GM12878 (cell line): ENCODE measurements around the gene LAMP1. TPM values are rescaled to one million over a fixed set of nuclear protein-coding genes. Genes with fewer than 3 reads are reported as not detected.
A peak's percentile ranks its signal among the peaks of the same experiment; 100 is the strongest.

ENCODE experiments used
- ATAC-seq: fragments of 200-7000 bp; cut with Tn5 transposase; 3 replicates; pipeline ENCODE4 v1.9.1; 2020; ENCODE audit warnings: mild to moderate bottlenecking, moderate library complexity
- BruUV-seq: library from RNA; stranded (reverse); fragments of 400-500 nt; replicated peaks from 2 replicates; lab custom pipeline; 2021; lab: Mats Ljungman, UMichigan
- CTCF ChIA-PET: fragments of 300-600 bp; sonication (Branson Sonifier 250); formaldehyde crosslinking; extraction: SDS; loops from one replicate; lab custom pipeline; 2021; ENCODE audit warnings: inconsistent platforms; lab: Yijun Ruan, JAX
- POLR2A ChIA-PET: fragments of 350-600 bp; formaldehyde crosslinking; extraction: SDS; loops from one replicate; lab custom pipeline; 2021; ENCODE audit warnings: inconsistent platforms; lab: Charles Lee
- RAD21 ChIA-PET: fragments of 300-600 bp; sonication (Branson Sonifier 250); formaldehyde crosslinking; loops from one replicate; lab custom pipeline; 2023; ENCODE audit warnings: antibody characterized with exemption; ENCODE audit not compliant: unreplicated experiment; lab: Charles Lee
- SMC1A ChIA-PET: fragments of 300-600 bp; sonication (Branson Sonifier 250); formaldehyde crosslinking; loops from one replicate; lab custom pipeline; 2023; ENCODE audit not compliant: unreplicated experiment, uncharacterized antibody; lab: Charles Lee
- DNase-seq: peaks from one replicate; pipeline ENCODE4 v3.0.0-alpha.2; 2011; ENCODE audit warnings: low read depth, low spot score
- FAIRE-seq: peaks from 3 replicates; lab custom pipeline; 2011; peaks lifted over from hg19 to GRCh38; lab: Jason Lieb, UNC
- H2AFZ ChIP-seq: 2 replicates; pipeline ENCODE4 v1.6.0; 2011; ENCODE audit warnings: low read depth, low read length, control low read depth; ENCODE audit not compliant: control insufficient read depth
- H3K27ac ChIP-seq: 2 replicates; pipeline ENCODE4 v1.5.1; 2011; ENCODE audit warnings: control low read depth; ENCODE audit not compliant: control insufficient read depth, insufficient read depth
- H3K27me3 ChIP-seq, 2 experiments: replicated peaks in 1 of 2; 2 replicates each; pipeline versions ENCODE4 v1.6.0 to v1.6.1; 2011; ENCODE audit warnings: low read length in 1 of 2; ENCODE audit not compliant: control insufficient read depth in 2 of 2, insufficient read depth in 2 of 2
- H3K36me3 ChIP-seq, 2 experiments: 2 replicates each; pipeline ENCODE4 v1.5.1; 2011; ENCODE audit warnings: low read length in 1 of 2; ENCODE audit not compliant: control insufficient read depth in 2 of 2, insufficient read depth in 2 of 2
- H3K4me1 ChIP-seq: 2 replicates; pipeline ENCODE4 v1.6.1; 2011; ENCODE audit warnings: mild to moderate bottlenecking, low read length, moderate library complexity, mixed read lengths; ENCODE audit not compliant: control insufficient read depth, insufficient read depth
- H3K4me2 ChIP-seq: 2 replicates; pipeline ENCODE4 v1.6.0; 2011; ENCODE audit warnings: control low read depth; ENCODE audit not compliant: control insufficient read depth, insufficient read depth
- H3K4me3 ChIP-seq: fragments of 200-600 bp; sonication (generic); 2 replicates; pipeline ENCODE4 v1.5.1; 2016
- H3K79me2 ChIP-seq: 2 replicates; pipeline ENCODE4 v1.6.0; 2011; ENCODE audit warnings: low read length; ENCODE audit not compliant: control insufficient read depth, insufficient read depth
- H3K9ac ChIP-seq: 2 replicates; pipeline ENCODE4 v1.8.0; 2011; ENCODE audit warnings: low read length, control low read depth, mixed read lengths; ENCODE audit not compliant: control insufficient read depth, insufficient read depth
- H3K9me3 ChIP-seq: replicated peaks from 3 replicates; pipeline ENCODE4 v1.5.1; 2011; ENCODE audit warnings: mild to moderate bottlenecking, low read length; ENCODE audit not compliant: control insufficient read depth, insufficient read depth
- H4K20me1 ChIP-seq: 2 replicates; pipeline ENCODE4 v1.6.0; 2011; ENCODE audit not compliant: control insufficient read depth, insufficient read depth
- whole genome bisulfite sequencing: methylation state at CpG from one replicate; pipeline ENCODE4 v1.1.6; 2016; ENCODE audit warnings: low lambda C conversion rate; ENCODE audit not compliant: insufficient replicate concordance, insufficient coverage; ENCODE audit errors: missing lambda C conversion rate; 5-methylcytosine and 5-hydroxymethylcytosine counted together
- in situ Hi-C: fragments of 300-500 bp; cut with MboI; formaldehyde crosslinking; loops from 9 replicates; pipeline ENCODE4 v1.14.3; 2018; ENCODE audit warnings: mixed read lengths
- intact Hi-C: fragments of 100-400 bp; cut with micrococcal nuclease; formaldehyde crosslinking; loops from one replicate; pipeline ENCODE4 v1.14.2; 2022; ENCODE audit not compliant: unreplicated experiment
- polyA plus RNA-seq, 11 experiments: library from polyadenylated mRNA; depleted of rRNA in 4 of 11; unstranded in 6 of 11; stranded (reverse) in 5 of 11; fragments of >200 nt; fragmentation: Nextera tagmentation in 4 of 11; fragmentation: Illumina TruSeq in 1 of 11; extraction: Ambion mirVana in 4 of 11; extraction: Trizol in 1 of 11; gene quantifications; 1 replicate in 1 of 11; 2 replicates in 10 of 11; pipeline versions ENCODE4 v1.2.1 to v1.2.3, GENCODE V29; 2011 to 2016; ENCODE audit warnings: inconsistent platforms in 2 of 11, missing spikeins in 2 of 11, low read depth in 1 of 11
- total RNA-seq, 4 experiments: library from RNA; depleted of rRNA in 3 of 4; stranded (reverse); fragments of >200 nt in 3 of 4; fragmentation: Illumina TruSeq in 1 of 4; extraction: Trizol in 1 of 4; gene quantifications; 2 replicates each; pipeline versions ENCODE4 v1.2.1 to v1.2.3, GENCODE V29; 2013 to 2021
- TF ChIP-seq, protein P1 (sequence below): fragments of 450-650 bp; IDR thresholded peaks from 2 replicates; pipeline ENCODE4 v1.6.1; 2017; ENCODE audit warnings: low read depth, mild to moderate bottlenecking, moderate library complexity
- TF ChIP-seq, protein P2 (sequence below): fragments of 450-650 bp; IDR thresholded peaks from 2 replicates; pipeline ENCODE4 v1.6.1; 2016; ENCODE audit warnings: mild to moderate bottlenecking

Gene LAMP1
- total and polyA plus RNA-seq, 10 of the 15 experiments (the other 5 are each of a cell fraction or from before 2014, with no cell fraction given): 2.5 to 83.0 (median 32.7) TPM

DNA sequence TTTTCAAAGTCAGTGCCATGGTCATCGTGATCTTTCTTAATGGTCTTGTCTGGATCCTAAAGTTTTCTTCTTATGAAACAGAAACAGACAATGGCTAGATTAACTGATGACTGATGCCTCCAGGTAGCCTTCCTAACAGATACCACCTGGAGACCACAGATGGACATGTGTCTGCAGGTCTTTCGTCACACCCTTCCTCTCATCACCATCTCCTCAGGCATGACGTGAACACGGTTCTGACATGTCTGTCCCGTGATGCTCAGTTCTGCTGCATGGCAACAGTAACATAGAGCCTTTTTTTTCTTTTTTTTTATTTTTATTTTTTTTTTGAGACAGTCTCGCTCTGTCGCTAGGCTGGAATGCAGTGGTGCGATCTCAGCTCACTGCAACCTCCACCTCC lies 13.1 kb upstream of the LAMP1 start:
- Histone ChIP-seq H3K9me3 (peaks cover 6% of the 10 kb centered on the region; the same call in 2 of the 3 replicates), H3K4me3 (no peak overlapping the region), H3K9ac (no peak overlapping the region), H3K27me3 (no peaks in the 10 kb centered on the region), H3K4me2 (0 out of 2 replicates have a peak overlapping the region, but pooled peaks have one; percentile 12), H2AFZ (no peak overlapping the region), H3K79me2 (no peaks in the 10 kb centered on the region), H3K36me3 (no peaks in the 10 kb centered on the region), H3K27ac (no peak overlapping the region), H4K20me1 (no peaks in the 10 kb centered on the region), H3K4me1 (peaks cover 8% of the 10 kb centered on the region)
- in situ Hi-C loops (no loop called here), intact Hi-C loops (no loop called here)
- ChIA-PET CTCF (interaction anchor here (1.0 kb wide), 1 partner anchor 9 kb away, joined by 3 read pairs; no protein-coding TSS in a partner anchor), POLR2A (no interaction called here), RAD21 (interaction anchor here (0.9 kb wide), 1 partner anchor 16 kb away, joined by 3 read pairs; no protein-coding TSS in a partner anchor), SMC1A (no interaction called here)
- FAIRE-seq: no peak
- no TSS peak for BruUV-seq
- TF ChIP-seq, protein P1, sequence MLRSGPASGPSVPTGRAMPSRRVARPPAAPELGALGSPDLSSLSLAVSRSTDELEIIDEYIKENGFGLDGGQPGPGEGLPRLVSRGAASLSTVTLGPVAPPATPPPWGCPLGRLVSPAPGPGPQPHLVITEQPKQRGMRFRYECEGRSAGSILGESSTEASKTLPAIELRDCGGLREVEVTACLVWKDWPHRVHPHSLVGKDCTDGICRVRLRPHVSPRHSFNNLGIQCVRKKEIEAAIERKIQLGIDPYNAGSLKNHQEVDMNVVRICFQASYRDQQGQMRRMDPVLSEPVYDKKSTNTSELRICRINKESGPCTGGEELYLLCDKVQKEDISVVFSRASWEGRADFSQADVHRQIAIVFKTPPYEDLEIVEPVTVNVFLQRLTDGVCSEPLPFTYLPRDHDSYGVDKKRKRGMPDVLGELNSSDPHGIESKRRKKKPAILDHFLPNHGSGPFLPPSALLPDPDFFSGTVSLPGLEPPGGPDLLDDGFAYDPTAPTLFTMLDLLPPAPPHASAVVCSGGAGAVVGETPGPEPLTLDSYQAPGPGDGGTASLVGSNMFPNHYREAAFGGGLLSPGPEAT: no peak
- TF ChIP-seq, protein P2, sequence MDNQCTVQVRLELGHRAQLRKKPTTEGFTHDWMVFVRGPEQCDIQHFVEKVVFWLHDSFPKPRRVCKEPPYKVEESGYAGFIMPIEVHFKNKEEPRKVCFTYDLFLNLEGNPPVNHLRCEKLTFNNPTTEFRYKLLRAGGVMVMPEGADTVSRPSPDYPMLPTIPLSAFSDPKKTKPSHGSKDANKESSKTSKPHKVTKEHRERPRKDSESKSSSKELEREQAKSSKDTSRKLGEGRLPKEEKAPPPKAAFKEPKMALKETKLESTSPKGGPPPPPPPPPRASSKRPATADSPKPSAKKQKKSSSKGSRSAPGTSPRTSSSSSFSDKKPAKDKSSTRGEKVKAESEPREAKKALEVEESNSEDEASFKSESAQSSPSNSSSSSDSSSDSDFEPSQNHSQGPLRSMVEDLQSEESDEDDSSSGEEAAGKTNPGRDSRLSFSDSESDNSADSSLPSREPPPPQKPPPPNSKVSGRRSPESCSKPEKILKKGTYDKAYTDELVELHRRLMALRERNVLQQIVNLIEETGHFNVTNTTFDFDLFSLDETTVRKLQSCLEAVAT: 0 out of 2 replicates have a peak, but pooled peaks have one; percentile 29
- TF ChIP-seq, all 136 proteins: peak for 1
- DNase-seq: no peak
- no peak for ATAC-seq
- WGBS: 75% methylated on average over 7 of the region's 8 CpGs
